HFFc6 (cell line): Measurements from ENCODE around the gene MFAP4. TPM values are rescaled to one million over a fixed set of nuclear protein-coding genes. Genes with fewer than 3 reads are reported as not detected.

ENCODE experiments used
- DNase-seq: peaks from one replicate; pipeline ENCODE4 v3.0.0-alpha.2; 2018
- H3K27ac Mint-ChIP-seq: 2 replicates; pipeline ENCODE4 v1.8.0; 2020; ENCODE audit warnings: mild to moderate bottlenecking, mixed read lengths
- H3K27me3 Mint-ChIP-seq: 2 replicates; pipeline ENCODE4 v1.8.0; 2021; ENCODE audit warnings: mild to moderate bottlenecking, moderate library complexity, mixed read lengths; ENCODE audit not compliant: insufficient read depth
- H3K36me3 Mint-ChIP-seq: 2 replicates; pipeline ENCODE4 v1.8.0; 2021; ENCODE audit warnings: low read depth, mixed read lengths
- H3K4me1 Mint-ChIP-seq: 2 replicates; pipeline ENCODE4 v1.8.0; 2020; ENCODE audit warnings: low read depth, mixed read lengths
- H3K4me3 Mint-ChIP-seq: 2 replicates; pipeline ENCODE4 v1.8.0; 2020; ENCODE audit warnings: mild to moderate bottlenecking, moderate library complexity, mixed read lengths
- H3K9me3 Mint-ChIP-seq: 2 replicates; pipeline ENCODE4 v1.8.0; 2020; ENCODE audit warnings: mild to moderate bottlenecking, mixed read lengths
- CTCF ChIP-seq: fragments of 200-600 bp; sonication (generic); IDR thresholded peaks from 2 replicates; pipeline ENCODE4 v1.5.0; 2021; ENCODE audit warnings: antibody characterized with exemption, mild to moderate bottlenecking
- total RNA-seq, 6 experiments: library from RNA; stranded (reverse); fragmentation: NEBNext Ultra II Directional; extraction: Animal tissue kit (Norgen Biotek cat#: 25700); gene quantifications; 2 replicates in 1 of 6; 3 replicates in 5 of 6; pipeline ENCODE4 v1.2.3, GENCODE V29; 2021

Gene MFAP4
- total RNA-seq, 6 experiments from 2014 or later, result 17.7 to 46.5 (median 22.0) TPM

GRCh38 chr17:19382531-19383444 lies 4.2 kb downstream of the MFAP4 start:
- Mint-ChIP-seq H3K27me3 (peaks cover 2% of the 10 kb centered on the region), H3K4me1 (peaks cover 56% of the 10 kb centered on the region), H3K9me3 (no peaks in the 10 kb centered on the region), H3K27ac (no peak overlapping the region), H3K36me3 (peaks cover 24% of the 10 kb centered on the region), H3K4me3 (no peak overlapping the region)
- TF ChIP-seq CTCF, result no peak
- DNase-seq, result no peak

GRCh38 chr17:19381741-19382444 lies 5.1 kb downstream of the MFAP4 start:
- no peak overlapping the region for H3K27ac Mint-ChIP-seq
- DNase-seq, result no peak
- no peak for TF ChIP-seq CTCF
- H3K36me3 Mint-ChIP-seq, result peaks cover 24% of the 10 kb centered on the region
- no peak overlapping the region for H3K4me3 Mint-ChIP-seq
- no peaks in the 10 kb centered on the region for H3K9me3 Mint-ChIP-seq
- H3K4me1 Mint-ChIP-seq, result peaks cover 50% of the 10 kb centered on the region
- peaks cover 3% of the 10 kb centered on the region for H3K27me3 Mint-ChIP-seq

DNA sequence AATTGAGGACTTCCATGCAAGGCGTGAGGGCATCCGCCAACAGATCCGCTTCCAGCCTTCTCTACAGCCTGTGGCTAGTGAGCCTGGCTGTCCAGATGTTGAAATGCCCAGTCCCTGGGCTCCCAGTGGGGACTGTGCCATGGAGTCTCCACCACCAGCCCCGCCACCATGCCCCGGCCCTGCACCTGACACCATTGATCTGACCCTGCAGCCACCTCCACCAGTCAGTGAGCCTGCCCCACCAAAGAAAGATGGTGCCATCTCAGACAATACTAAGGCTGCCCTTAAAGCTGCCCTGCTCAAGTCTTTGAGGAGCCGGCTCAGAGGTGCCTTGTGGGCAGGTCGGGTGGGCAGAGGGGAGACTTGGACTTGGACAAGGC lies 5.6 kb downstream of the MFAP4 start:
- TF ChIP-seq CTCF, result no peak
- Mint-ChIP-seq H3K27ac (no peak overlapping the region), H3K4me3 (no peak overlapping the region)

GRCh38 chr17:19380481-19381301 lies 6.3 kb downstream of the MFAP4 start:
- TF ChIP-seq CTCF, result no peak
- H3K36me3 Mint-ChIP-seq, result peaks cover 24% of the 10 kb centered on the region
- DNase-seq, result no peak
- no peak overlapping the region for H3K27ac Mint-ChIP-seq
- peaks cover 44% of the 10 kb centered on the region for H3K4me1 Mint-ChIP-seq
- no peaks in the 10 kb centered on the region for H3K9me3 Mint-ChIP-seq
- H3K4me3 Mint-ChIP-seq, result no peak overlapping the region
- peaks cover 3% of the 10 kb centered on the region for H3K27me3 Mint-ChIP-seq

More for the DNA sequence above, 5.6 kb downstream of the MFAP4 start:
- Mint-ChIP-seq H3K27me3 (peaks cover 3% of the 10 kb centered on the region), H3K9me3 (no peaks in the 10 kb centered on the region), H3K4me1 (peaks cover 48% of the 10 kb centered on the region), H3K36me3 (peaks cover 24% of the 10 kb centered on the region)
- no peak for DNase-seq

GRCh38 chr17:19379361-19380065 lies 7.5 kb downstream of the MFAP4 start:
- DNase-seq, result no peak
- Mint-ChIP-seq H3K9me3 (no peaks in the 10 kb centered on the region), H3K4me3 (peak overlapping the region; percentile 95), H3K27ac (peak overlapping the region; percentile 70), H3K36me3 (peaks cover 23% of the 10 kb centered on the region), H3K27me3 (peaks cover 3% of the 10 kb centered on the region), H3K4me1 (peaks cover 36% of the 10 kb centered on the region)
- no peak for TF ChIP-seq CTCF
